Activated T-cell treated with anti-CD3 and anti-CD28 coated beads for 48 hours (primary cell): ENCODE measurements around the gene CIDEC.
A peak's percentile ranks its signal among the peaks of the same experiment; 100 is the strongest.
"Not testable (repeated sequence)": the region's sequence is repeated elsewhere in the genome, so short reads cannot be mapped to it uniquely, and the experiment has no call there.

ENCODE experiments used
- DNase-seq: peaks from one replicate; pipeline ENCODE4 v3.0.0-alpha.2; 2020; ENCODE audit warnings: low read depth

The CIDEC gene

DNA sequence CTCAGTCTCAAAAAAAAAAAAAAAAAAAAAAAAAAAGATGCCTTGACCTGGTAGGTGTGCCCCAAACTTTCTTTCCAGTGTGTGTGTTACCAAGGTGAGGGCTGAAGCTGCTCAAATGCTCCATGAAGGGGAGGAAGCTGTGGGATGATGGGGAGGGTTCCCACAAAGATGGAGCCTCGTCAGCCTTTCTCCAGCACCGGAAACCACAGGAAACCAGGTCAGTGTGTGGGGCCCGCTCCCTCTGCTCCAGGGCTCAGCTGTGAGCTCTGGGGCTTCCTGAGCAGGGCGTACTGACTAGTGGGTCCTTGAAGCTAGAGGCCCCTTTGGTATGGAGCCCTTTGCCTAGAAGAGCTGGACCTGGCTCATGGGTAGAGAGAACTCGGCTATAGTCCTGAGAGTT is 21.9 kb upstream of the CIDEC start:
- DNase-seq = no peak

- DNase-seq = not testable (repeated sequence)
Observed at GRCh38 chr3:9900965-9901415, 20.9 kb upstream of the CIDEC start.

GRCh38 chr3:9899289-9899791 is 19.3 kb upstream of the CIDEC start:
- DNase-seq = no peak

DNA sequence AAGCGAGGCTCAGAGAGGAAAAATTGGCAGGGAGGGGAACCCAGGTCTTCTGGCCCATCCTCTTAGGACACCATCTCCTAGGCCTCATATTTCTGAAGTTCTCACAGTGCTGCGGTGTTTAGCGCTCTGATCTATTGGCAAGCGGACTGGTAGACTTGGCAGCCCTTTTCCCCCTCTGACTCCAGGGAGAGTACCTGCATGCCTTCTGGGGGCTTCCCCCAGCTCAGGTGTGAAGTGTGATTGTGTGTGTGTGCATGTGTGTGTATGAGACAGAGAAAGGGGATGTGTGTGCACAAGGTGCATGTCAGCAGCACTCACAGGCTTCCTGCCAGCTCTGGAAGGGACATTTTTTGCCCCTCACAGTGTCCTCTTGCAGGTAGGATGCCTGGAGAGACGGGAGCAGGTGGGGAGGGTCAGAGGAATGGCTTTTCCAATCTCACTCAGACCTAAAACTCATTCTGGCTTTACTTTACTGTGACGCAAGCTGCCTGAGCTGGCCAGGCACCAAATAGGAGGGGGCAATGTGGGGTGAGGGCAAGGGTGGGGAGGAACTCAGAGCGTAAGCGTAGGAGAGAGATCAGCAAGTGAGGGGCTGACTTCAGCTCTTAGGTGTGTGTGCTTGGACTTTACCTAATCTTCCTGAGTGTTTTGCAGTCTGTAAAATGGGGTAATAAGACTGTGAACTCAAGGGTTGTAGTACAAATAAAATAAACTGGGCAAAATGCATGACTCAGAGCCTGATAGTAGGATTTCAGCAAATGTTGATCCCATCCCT is 18.6 kb upstream of the CIDEC start:
- DNase-seq = no peak

DNA sequence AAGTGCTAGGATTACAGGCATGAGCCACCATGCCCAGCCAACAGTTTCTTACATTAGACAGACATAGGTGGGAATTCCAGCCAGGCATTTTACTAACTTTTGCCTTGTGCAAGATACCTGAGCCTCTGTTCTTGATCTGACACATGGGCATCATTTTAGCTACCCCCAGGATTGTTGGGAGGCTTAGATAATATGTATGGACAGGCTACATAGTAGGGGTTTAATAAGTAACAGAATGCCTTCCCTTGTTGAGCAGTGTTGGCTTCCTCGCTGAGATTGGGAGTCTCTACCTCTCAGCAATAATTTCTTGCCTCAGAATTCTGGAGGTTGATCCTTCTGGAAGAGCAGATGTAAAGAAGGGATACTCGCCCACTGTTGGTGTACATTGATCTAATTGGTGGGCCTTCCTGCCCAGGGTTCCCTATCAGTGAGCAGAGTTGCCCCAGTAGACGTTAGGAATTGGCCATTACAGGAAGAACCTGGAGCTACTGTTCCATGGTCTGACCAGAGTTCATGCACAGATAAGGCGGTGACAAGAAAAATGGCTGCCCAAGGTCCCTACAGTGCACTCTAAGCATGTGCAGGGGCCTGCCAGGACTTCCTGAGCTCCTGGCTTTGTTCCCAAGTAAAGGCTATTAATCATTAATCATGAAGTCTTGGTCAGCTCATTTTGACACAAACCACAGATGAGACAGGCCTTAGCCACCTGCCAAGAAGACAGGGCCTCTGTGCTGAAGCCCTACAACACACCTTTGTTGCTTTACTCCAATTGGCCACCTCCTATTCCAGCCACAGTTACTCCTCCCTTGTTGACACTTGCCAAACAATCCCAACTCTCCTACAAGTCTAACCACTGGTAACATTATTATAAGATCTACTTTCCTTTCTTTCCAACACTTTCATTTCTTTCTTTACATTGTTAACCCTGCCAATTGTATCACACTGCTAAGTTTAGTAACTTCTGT is 17.6 kb upstream of the CIDEC start:
- no peak for DNase-seq

- DNase-seq = not testable (repeated sequence)
Observed at GRCh38 chr3:9896755-9897407, 16.8 kb upstream of the CIDEC start.

DNA sequence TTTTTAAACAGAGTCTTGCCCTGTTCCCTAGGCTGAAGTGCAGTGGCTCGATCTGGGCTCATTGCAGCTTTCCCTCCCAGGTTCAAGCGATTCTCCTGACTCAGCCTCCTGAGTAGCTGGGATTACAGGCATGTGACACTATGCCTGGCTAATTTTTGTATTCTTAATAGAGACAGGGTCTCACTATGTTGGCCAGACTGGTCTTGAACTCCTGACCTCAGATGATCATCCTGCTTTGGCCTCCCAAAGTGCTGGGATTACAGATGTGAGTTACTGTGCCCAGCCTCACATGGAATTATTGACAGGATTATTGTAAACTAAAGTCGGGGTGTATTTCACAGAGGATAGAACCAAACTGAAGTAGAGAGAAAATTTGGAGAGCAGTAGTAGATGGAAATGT is 15.7 kb upstream of the CIDEC start:
- not testable (repeated sequence) for DNase-seq

DNA sequence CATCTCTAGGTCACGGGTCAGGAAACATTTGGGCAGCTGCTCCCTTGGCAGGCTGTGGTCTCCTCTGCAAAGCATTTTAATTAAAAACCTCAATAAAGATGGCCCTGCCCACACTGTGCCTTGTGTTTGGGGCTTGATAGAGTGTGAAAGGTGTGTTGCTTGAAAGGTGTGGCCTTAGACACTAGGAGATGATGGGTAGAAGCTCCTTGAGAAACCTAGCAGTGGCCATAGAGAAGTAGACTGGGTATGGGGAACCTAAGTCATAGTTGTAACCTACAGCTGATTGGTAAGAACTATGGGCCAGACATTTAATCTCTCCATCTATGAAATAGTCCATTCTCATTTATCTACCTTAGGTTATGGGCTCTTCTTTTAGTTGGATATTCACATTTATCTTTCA is 13.7 kb upstream of the CIDEC start:
- no peak for DNase-seq

- no peak for DNase-seq
Observed at GRCh38 chr3:9891072-9891622, 11.1 kb upstream of the CIDEC start.

- DNase-seq = peak; percentile 85
Observed at GRCh38 chr3:9890249-9891071, 10.4 kb upstream of the CIDEC start, which contains the start of gene JAGN1. Gene JAGN1, plus strand, starts transcription at chr3:9890610. Its CDS starts 113 bp downstream, at chr3:9890723.

DNA sequence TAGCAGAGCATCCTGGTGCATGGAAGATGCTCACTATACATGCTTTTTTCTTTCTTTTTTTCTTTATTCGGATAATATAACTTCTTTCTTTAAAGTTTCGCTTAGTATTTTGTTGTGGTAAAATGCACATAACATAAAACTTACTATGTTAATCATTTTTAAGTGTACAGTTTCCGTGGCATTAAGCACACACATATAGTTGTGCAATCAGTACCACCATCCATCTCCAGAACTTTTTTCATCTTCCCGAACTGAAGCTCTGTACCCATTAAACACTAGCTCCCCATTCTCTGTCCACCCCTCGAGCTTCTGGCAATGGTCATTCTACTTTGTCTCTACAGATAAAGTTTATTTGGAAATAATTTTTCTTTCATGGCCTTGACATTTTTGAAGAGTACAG is 9.4 kb upstream of the CIDEC start:
- no peak for DNase-seq

DNA sequence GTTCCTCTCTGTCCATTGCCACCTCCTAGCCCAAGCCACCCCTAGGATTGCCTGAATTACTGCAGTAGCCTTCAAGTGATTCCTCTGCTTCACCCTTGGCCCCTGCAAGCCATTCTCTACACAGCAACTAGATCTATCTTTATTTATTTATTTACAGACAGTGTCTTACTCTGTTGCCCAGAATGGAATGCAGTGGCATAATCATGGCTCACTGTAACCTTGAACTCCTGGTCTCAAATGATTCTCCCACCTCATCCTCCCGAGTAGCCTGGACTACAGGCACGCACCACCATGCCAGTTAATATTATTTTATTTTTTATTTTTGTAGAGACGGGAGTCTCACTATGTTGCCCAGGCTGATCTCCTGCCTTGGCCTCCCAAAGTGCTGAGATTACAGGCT is 8.5 kb upstream of the CIDEC start:
- DNase-seq = no peak

DNA sequence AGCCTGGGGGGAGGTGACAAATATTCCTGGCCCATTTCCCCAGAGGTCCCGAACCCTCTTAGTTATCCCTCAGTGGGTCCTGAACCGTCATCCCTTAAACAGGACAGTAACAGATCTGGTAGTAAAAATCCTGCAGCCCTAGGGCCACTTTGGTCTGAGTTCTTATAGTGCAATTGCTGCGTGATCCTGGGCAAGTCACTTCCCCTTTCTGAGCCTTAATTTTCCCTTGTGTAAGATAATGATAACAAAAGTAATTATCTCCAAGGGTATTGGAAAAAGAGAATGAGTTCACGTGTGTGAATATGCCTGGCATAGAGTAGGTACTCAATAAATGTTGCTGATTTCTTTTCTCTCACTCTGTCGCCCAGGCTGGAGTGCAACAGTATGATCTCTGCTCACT is 7.4 kb upstream of the CIDEC start:
- DNase-seq = no peak

DNA sequence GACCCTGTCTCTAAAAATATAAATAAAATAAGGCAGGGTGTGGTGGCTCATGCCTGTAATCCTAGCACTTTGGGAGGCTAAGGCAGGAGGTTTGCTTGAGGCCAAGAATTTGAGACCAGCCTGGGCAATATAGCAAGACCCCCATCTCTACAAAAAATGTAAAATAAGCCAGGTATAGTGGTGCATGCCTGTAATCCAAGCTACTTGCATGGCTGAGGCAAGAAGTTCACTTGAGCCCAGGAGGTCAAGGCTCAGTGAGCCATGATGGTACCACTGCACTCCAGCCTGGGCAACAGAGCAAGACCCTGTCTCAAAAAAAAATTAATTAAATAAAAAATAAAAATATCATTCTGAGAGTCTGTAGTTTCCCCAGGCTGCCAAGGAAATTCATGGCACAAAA is 6.3 kb upstream of the CIDEC start:
- no peak for DNase-seq

- no peak for DNase-seq
Observed at GRCh38 chr3:9884555-9885165, 4.6 kb upstream of the CIDEC start.

GRCh38 chr3:9883706-9884554 is 3.9 kb upstream of the CIDEC start:
- DNase-seq = no peak

- no peak for DNase-seq
Observed at GRCh38 chr3:9881441-9881840, 1.4 kb upstream of the CIDEC start.

GRCh38 chr3:9878700-9879099 is 1.4 kb downstream of the CIDEC start:
- no peak for DNase-seq

DNA sequence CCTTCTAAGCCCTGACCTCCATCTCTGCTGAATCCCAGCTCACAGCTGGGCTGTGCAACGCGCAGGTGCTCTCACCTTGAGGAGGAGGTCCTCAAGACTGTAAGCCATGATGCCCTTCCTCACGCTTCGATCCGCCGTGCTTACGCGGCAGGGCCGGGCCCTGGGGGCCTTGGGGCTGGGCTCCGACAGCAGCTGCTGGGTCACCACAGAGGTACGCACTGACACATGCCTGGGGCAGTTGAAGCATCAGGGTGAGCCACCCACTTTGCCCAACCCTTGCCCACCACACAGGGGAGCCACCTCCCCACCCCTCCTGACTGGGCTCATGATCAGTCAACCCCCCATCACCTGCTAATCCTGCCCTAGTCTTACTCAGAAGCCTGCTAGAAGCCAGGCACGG is 3.1 kb downstream of the CIDEC start:
- DNase-seq = no peak

DNA sequence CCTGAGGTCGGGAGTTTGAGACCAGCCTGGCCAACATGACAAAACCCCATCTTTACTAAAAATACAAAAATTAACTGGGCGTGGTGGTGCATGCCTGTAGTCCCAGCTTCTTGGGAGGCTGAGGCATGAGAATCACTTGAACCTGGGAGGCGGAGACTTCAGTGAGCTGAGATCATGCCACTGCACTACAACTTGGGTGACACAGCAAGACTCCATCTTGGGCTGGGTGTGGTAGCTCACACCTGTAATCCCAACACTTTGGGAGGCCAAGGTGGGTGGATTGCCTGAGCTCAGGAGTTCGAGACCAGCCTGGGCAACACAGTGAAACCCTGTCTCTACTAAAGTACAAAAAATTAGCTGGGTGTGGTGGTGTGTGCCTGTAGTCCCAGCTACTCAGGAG is 3.8 kb downstream of the CIDEC start:
- not testable (repeated sequence) for DNase-seq
